GM19239 (cell line): ENCODE results near the gene EXOSC6.
"Not testable (repeated sequence)": the region's sequence is repeated elsewhere in the genome, so short reads cannot be mapped to it uniquely, and the experiment has no call there.

ENCODE experiments used
- DNase-seq: peaks from one replicate; pipeline ENCODE4 v3.0.0; 2011; ENCODE audit warnings: low spot score; ENCODE audit not compliant: insufficient read length
- FAIRE-seq: peaks from 2 replicates; lab custom pipeline; 2011; peaks lifted over from hg19 to GRCh38; lab: Jason Lieb, UNC

EXOSC6 gene

GRCh38 chr16:70204010-70204409 lies 47.7 kb downstream of the EXOSC6 start:
- FAIRE-seq, DNase-seq: not testable (repeated sequence)

- not testable (repeated sequence) for FAIRE-seq, DNase-seq
These were observed 48.2 kb downstream of the EXOSC6 start for GRCh38 chr16:70203508-70203907.

GRCh38 chr16:70200063-70200462 lies 51.7 kb downstream of the EXOSC6 start:
- not testable (repeated sequence) for DNase-seq, FAIRE-seq

GRCh38 chr16:70199170-70199569 lies 52.6 kb downstream of the EXOSC6 start:
- DNase-seq, FAIRE-seq: not testable (repeated sequence)

GRCh38 chr16:70198666-70199065 lies 53.1 kb downstream of the EXOSC6 start:
- not testable (repeated sequence) for FAIRE-seq

GRCh38 chr16:70198230-70198629 lies 53.5 kb downstream of the EXOSC6 start:
- not testable (repeated sequence) for FAIRE-seq, DNase-seq

More at GRCh38 chr16:70198666-70199065, 53.1 kb downstream of the EXOSC6 start:
- not testable (repeated sequence) for DNase-seq

GRCh38 chr16:70197611-70198010 lies 54.1 kb downstream of the EXOSC6 start:
- not testable (repeated sequence) for DNase-seq, FAIRE-seq
